Frontal cortex (tissue), 4 donors: Measurements from ENCODE around the gene PDIA2. TPM values are rescaled to one million over a fixed set of nuclear protein-coding genes. Genes with fewer than 3 reads are reported as not detected.
A peak's percentile ranks its signal among the peaks of the same experiment; 100 is the strongest.
"Not testable (repeated sequence)": the region's sequence is repeated elsewhere in the genome, so short reads cannot be mapped to it uniquely, and the experiment has no call there.

ENCODE experiments used
- DNase-seq, 2 donors: peaks; one replicate each; pipeline ENCODE4 v3.0.0; 2012; ENCODE audit warnings: low spot score in 2 of 2
- FAIRE-seq: peaks from 2 replicates; lab custom pipeline; 2012; peaks lifted over from hg19 to GRCh38; lab: Jason Lieb, UNC
- total RNA-seq: library from RNA; depleted of rRNA; stranded (reverse); fragments of >200 nt; gene quantifications from one replicate; pipeline ENCODE4 v1.2.3, GENCODE V29; 2014
- donor health status: control.
- donor health status: control.
- donor health status: control.

PDIA2 gene
- total RNA-seq, 1 donor from 2014 or later, result 11.4 TPM

GRCh38 chr16:263182-263774 is 19.7 kb upstream of the PDIA2 start:
- DNase-seq, result no peak

DNA sequence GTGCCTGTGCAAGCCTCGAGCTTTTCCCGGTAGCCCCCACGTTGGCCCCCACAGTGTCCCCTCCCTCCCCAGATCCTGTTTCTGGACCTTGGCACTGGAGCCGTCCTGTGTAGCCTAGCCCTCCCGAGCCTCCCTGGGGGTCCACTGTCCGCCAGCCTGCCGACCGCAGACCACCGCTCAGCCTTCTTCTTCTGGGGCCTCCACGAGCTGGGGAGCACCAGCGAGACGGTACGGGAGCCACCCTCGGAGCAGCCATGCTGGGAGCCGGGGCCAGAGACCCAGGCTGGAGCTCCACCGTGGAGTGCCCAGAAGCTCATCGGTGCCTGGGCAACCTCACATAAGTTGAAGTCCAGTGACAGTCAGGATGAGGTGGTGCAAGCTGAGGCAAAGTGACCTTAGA is 19.0 kb upstream of the PDIA2 start:
- FAIRE-seq (no peak), DNase-seq (no peak)

More at GRCh38 chr16:263182-263774, 19.7 kb upstream of the PDIA2 start:
- no peak for FAIRE-seq

- no peak for FAIRE-seq
Measured at GRCh38 chr16:264440-264951, 18.5 kb upstream of the PDIA2 start.

DNA sequence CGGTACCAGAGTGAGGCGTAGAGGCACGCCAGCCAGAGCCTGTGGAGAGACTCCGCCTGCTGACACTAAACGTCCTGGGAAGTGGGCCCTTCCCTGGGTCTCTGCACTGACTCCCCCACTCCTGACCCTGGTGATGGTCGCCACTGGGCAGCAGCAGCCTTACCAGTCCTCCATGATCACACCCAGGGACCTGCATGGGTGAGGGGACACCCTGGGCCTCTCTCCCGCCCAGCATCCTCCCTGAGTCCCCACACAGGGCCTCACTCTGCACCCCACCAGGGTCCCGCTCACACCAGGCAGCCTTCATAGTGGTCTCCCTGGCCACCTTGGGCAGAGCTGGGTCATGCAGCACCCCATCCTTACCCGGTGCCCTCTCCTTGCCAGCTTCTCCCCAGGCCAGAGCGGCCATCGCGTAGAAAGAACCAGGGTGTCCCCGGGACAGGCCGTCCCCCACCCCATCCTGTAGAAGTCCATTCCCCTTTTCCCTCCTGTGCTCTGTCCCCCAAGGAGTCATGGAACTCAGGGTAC is 17.9 kb upstream of the PDIA2 start:
- no peak for FAIRE-seq
- no peak for DNase-seq

More at GRCh38 chr16:264440-264951, 18.5 kb upstream of the PDIA2 start:
- no peak for DNase-seq

GRCh38 chr16:265711-266110 is 17.3 kb upstream of the PDIA2 start:
- FAIRE-seq (no peak), DNase-seq (no peak)

DNA sequence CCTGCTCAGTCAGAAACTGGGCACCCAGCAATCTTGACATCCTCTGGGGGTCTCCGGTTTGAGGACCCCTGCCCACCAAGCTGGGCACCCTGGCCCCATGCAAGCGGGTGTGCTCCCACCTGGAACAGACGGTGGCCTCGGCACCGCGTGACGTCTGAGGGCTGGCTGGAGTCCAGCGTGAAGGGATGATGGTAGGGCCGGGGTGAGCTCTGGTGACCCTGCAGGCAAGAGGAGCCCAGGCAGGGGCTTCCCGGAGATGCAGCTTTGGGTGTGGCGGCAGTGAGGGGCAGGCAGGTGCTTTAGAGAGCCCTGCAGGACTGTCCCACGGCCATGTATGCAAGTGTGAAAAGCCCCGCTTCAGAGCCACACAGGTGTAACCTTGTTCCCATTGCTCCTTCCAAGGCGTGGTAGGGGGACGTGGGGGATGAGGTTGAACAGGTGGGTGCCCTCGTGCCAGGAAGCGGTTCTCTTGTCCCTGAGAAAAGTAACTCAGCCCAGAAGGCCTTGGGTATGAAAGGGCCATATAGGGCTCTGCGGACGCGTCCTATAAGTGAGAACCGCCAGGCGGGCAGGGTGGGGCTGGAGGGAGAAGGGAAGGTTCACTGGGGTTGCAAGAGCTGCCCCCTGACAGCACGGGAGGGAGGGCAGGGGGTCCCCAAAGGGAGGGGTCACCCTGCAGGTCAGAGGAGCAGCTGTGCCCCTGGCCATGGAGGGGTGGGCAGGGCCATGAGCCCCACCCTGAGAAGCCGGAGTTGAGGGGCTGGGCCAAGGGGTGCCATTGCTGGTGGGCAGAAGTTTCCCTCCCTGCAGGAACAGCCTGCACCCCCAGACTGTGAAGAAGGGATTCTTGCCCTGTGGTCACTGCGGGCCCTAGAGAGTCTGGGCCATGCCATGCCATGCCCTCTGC is 16.5 kb upstream of the PDIA2 start:
- no peak for DNase-seq
- no peak for FAIRE-seq

GRCh38 chr16:267562-267961 is 15.4 kb upstream of the PDIA2 start:
- not testable (repeated sequence) for DNase-seq, FAIRE-seq

- DNase-seq (no peak), FAIRE-seq (no peak)
Measured at GRCh38 chr16:268141-269053, 14.6 kb upstream of the PDIA2 start.

DNA sequence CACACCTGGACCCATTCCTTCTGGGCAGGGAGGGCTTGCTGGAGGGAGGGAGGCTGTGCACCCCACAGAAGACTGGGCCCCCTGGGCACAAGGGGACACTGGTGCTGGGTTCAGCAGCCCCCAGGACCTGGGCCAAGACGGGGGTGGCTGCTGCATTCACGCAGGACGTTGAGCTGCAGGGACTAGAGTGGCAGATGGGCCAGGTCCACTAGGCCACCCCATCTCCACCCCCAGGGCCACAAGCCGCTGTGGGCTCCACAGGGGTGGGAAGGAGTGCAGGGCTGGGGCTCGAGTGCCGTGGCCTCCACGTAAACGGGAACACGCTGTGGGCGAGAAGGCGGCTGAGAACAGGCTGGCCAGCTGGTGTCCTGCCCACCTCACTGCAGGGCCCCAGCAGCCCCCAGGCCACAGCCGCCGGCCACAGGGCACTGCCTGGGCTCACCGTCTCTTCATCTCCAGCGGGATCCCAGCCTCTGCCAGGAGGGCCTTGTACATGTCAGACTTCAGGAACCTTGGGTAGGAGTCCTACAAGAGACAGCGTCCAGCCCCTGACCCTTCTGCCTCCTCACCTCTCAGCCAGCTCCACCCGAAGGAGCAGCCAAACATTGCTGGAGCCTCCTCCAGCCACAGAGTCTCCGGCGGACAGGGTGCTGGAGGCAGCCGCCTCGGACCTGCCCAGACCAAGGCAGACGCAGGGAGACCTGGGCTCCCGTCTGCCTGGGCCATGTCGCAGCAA is 13.7 kb upstream of the PDIA2 start:
- DNase-seq (no peak), FAIRE-seq (no peak)

DNA sequence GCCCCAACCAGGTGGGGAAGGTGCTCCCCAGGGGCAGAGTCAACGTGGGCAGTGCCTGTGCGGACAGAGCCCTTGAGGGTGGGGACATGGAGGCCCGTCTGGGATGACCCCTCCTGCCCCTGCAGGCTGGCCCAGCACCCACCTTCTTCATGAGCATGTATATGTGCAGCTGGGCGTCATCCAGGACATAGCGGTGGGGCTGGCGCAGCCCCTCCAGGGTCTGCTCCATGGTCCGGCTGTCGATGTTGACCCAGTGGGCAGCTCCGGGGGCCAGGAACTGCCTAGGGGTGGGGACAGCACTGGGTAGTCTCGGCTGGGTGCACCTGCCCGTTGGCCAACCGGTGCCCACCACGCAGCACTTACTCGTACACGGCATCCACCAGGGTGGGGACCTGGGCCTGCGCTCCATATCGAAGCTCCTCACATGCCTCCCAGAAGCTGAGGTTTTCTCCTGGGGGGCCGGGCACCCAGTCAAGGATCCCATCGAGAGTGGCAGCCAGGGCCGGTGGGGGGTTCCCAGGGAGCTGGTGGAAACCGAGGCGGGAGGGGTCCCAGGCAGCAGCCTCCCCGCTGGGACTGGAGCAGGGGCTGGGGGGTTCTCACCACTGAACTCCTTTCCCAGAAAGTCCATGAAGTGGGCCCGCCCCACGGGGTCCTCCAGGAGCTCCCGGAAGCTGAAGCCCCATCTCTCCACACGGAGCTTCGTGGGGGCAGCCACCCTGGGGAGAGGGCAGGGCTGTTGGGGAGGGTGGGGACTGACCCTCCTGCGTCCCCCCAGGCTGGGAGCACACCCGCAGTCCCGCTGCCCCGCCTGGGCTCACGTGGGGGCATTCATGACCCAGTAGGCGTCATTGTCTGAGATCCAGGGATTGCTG is 12.3 kb upstream of the PDIA2 start:
- no peak for FAIRE-seq

GRCh38 chr16:272633-273546 is 10.1 kb upstream of the PDIA2 start:
- FAIRE-seq (no peak), DNase-seq (peak in 1 of 2 donors; percentile 24)

More for the DNA sequence above, 12.3 kb upstream of the PDIA2 start:
- no peak for DNase-seq

GRCh38 chr16:273547-274421 is 9.2 kb upstream of the PDIA2 start:
- FAIRE-seq (no peak), DNase-seq (no peak)

- no peak for FAIRE-seq
- DNase-seq, result peak; percentile 61 to 64
Measured at GRCh38 chr16:275041-275641, 7.8 kb upstream of the PDIA2 start.

- DNase-seq, result peak in 1 of 2 donors; percentile 43
- FAIRE-seq, result no peak
Measured at GRCh38 chr16:275786-276232, 7.2 kb upstream of the PDIA2 start, which contains the start of gene RGS11. RGS11 (minus strand) TSS chr16:275944; CDS start chr16:275911, 33 bp downstream.

- no peak for FAIRE-seq
- no peak for DNase-seq
Measured at GRCh38 chr16:276426-277077, 6.4 kb upstream of the PDIA2 start.
